ENCODE data around the gene GDF2. TPM values are rescaled to one million over a fixed set of nuclear protein-coding genes. Genes with fewer than 3 reads are reported as not detected.

GDF2 gene
- total RNA-seq, 4 donors from 2014 or later, result not detected

DNA sequence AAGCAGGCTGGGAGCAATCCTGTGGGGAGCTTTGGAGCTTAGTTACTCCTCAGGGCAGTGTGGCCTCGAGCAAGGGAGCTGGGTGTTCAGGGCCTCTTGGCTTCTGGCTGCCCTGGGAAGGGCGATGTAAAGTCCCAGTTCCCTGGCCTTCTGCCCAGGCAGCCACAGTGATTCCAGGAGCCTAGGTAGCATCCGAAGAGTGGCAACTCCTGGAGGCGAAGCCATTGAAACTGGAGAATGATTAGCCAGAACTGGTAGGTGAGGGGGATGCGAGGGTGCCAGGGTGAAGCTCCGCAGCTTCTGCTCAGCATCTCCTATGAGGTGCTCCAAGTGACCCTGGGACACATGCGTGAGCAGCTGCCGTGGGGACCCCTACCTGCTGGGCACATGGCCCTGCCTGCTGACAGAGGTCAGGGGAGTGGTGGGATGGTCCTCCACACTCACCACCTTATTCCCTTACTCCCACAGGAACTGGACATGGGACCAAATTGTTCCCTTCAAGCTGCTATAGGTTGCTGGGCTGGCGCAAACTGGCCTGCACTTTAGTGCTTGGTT is 7.8 kb upstream of the GDF2 start:
- no peak for DNase-seq (ENCODE audit: low spot score in 2 of 2)
- Histone ChIP-seq H3K4me3 (no peak overlapping the region), H3K36me3 (peaks cover 0 to 6% (median 0%) of the 10 kb centered on the region in 3 donors), H3K9me3 (no peaks in the 10 kb centered on the region), H3K27ac (no peak overlapping the region), H3K4me1 (peaks cover 0 to 10% (median 0%) of the 10 kb centered on the region in 4 donors), H3K27me3 (no peaks in the 10 kb centered on the region)
- whole genome bisulfite sequencing, 2 donors, result 86 to 89% methylated on average over 8 to 9 of the region's 9 CpGs
- TF ChIP-seq POLR2A (IDR thresholded peaks at IDR 0.05) (no peak), EP300 (IDR thresholded peaks at IDR 0.05) (no peak), CTCF (IDR thresholded peaks at IDR 0.05) (no peak)

DNA sequence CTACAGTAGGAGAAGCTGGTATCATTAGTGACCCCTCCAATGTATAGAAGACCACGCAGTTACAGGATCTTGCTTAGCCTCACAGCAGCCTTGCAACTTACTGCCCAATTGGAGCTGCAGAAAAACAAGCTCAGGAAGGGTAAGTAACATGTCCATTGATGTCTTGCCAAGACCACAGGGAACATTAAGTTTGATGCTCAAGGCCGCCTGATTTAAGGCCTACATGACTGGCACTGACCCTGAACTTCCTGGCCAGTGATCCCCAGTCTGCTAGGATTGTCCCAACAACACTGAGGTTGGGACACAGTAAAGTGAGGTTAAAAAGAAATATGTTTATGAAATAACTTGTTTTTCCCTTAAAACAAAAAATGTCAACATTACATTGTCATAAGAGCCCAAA is 6.8 kb upstream of the GDF2 start:
- WGBS, 2 donors, result 90 to 92% methylated on average over 2 of the region's 2 CpGs
- H3K27me3 ChIP-seq, result no peaks in the 10 kb centered on the region
- H3K9me3 ChIP-seq, result no peaks in the 10 kb centered on the region
- H3K36me3 ChIP-seq, result no peaks in the 10 kb centered on the region
- H3K4me3 ChIP-seq, result no peak overlapping the region
- H3K4me1 ChIP-seq, result peaks cover 0 to 10% (median 0%) of the 10 kb centered on the region in 4 donors
- no peak for TF ChIP-seq EP300 (IDR thresholded peaks at IDR 0.05)
- no peak for TF ChIP-seq CTCF (IDR thresholded peaks at IDR 0.05)
- no peak for TF ChIP-seq POLR2A (IDR thresholded peaks at IDR 0.05)
- H3K27ac ChIP-seq, result no peak overlapping the region
- no peak for DNase-seq (ENCODE audit: low spot score in 2 of 2)

GRCh38 chr10:47316131-47316530 is 6.1 kb upstream of the GDF2 start:
- no peaks in the 10 kb centered on the region for H3K36me3 ChIP-seq
- H3K4me3 ChIP-seq, result no peak overlapping the region
- no peaks in the 10 kb centered on the region for H3K9me3 ChIP-seq
- no peaks in the 10 kb centered on the region for H3K27me3 ChIP-seq
- no peak for TF ChIP-seq POLR2A (IDR thresholded peaks at IDR 0.05)
- no peak for TF ChIP-seq EP300 (IDR thresholded peaks at IDR 0.05)
- TF ChIP-seq CTCF (IDR thresholded peaks at IDR 0.05), result no peak
- no peak overlapping the region for H3K27ac ChIP-seq
- H3K4me1 ChIP-seq, result peaks cover 0 to 10% (median 0%) of the 10 kb centered on the region in 4 donors
- WGBS, 2 donors, result 82 to 83% methylated on average over 5 of the region's 5 CpGs
- no peak for DNase-seq (ENCODE audit: low spot score in 2 of 2)

DNA sequence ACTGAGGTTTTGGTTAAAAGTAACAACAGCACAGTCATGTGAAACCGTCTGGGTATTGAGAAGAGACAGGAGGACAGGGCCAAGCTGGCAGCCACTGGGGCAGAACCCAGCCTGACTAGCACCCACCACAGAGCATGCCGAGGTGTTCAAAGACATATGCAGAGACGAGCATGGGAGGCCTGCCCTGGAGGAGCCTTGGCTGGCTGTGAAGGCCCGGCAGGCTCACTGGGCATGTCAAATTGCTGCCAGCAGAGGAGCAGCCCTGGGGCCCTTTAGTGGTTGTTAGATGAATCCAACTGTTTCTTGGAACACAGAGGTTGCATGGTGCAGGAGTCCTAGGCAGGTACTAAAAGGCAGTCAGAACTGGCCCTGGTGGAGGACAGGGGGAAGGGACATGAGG is 5.0 kb upstream of the GDF2 start:
- Histone ChIP-seq H3K27ac (no peak overlapping the region), H3K4me1 (peaks cover 0 to under 1% (median 0%) of the 10 kb centered on the region in 4 donors), H3K27me3 (no peaks in the 10 kb centered on the region), H3K4me3 (no peak overlapping the region), H3K9me3 (no peaks in the 10 kb centered on the region), H3K36me3 (no peaks in the 10 kb centered on the region)
- 74 to 85% methylated on average over 4 of the region's 4 CpGs for WGBS, 2 donors
- DNase-seq (ENCODE audit: low spot score in 2 of 2), result no peak
- TF ChIP-seq EP300 (IDR thresholded peaks at IDR 0.05) (no peak), POLR2A (IDR thresholded peaks at IDR 0.05) (no peak), CTCF (IDR thresholded peaks at IDR 0.05) (no peak)

DNA sequence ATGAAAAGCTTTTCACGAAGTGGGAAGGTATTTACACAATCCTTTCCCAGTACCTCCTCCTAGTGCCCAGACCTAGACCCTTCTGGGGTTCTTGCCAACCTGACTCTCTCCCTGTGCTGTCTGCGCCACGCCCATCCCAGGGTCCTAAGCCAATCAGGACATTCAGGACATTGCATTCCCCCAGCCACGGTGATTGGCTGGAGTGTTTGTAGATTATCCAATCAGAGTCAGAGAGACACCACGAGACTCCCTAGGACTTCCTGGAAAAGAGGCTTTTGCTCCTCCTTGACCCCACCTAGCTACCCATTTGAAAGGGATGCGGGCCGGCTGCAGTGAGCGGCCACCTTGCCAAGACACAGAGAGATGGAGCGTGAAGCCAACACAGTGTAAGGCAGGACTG is 3.5 kb upstream of the GDF2 start:
- DNase-seq (ENCODE audit: low spot score in 2 of 2), result no peak
- H3K27ac ChIP-seq, result no peak overlapping the region
- 87 to 92% methylated on average over 9 of the region's 9 CpGs for WGBS, 2 donors
- no peaks in the 10 kb centered on the region for H3K36me3 ChIP-seq
- TF ChIP-seq POLR2A (IDR thresholded peaks at IDR 0.05), result no peak
- TF ChIP-seq EP300 (IDR thresholded peaks at IDR 0.05), result no peak
- no peak for TF ChIP-seq CTCF (IDR thresholded peaks at IDR 0.05)
- H3K27me3 ChIP-seq, result no peaks in the 10 kb centered on the region
- no peak overlapping the region for H3K4me3 ChIP-seq
- H3K4me1 ChIP-seq, result no peaks in the 10 kb centered on the region
- H3K9me3 ChIP-seq, result no peaks in the 10 kb centered on the region

Data from tibial nerve (tissue), 4 donors.